Tibial nerve (tissue), 4 donors: ENCODE data around the gene TMEM269. TPM values are rescaled to one million over a fixed set of nuclear protein-coding genes. Genes with fewer than 3 reads are reported as not detected.

Experiments used
- DNase-seq, 2 donors: peaks; one replicate each; pipeline ENCODE4 v3.0.0-alpha.2; 2019; ENCODE audit warnings: low spot score in 2 of 2
- H3K27ac ChIP-seq, 4 donors: fragments of 200-600 bp; sonication (generic) in 3 of 4; one replicate each; pipeline ENCODE4 v1.5.1; 2017 to 2019; ENCODE audit warnings: mild to moderate bottlenecking in 1 of 4
- H3K27me3 ChIP-seq, 2 donors: fragments of 200-600 bp; sonication (generic) in 1 of 2; one replicate each; pipeline versions ENCODE4 v1.5.1 to v1.6.0; 2017 to 2019
- H3K36me3 ChIP-seq, 3 donors: fragments of 200-600 bp; sonication (generic); one replicate each; pipeline ENCODE4 v1.5.1; 2018 to 2019
- H3K4me1 ChIP-seq, 4 donors: fragments of 200-600 bp; sonication (generic) in 3 of 4; one replicate each; pipeline ENCODE4 v1.5.1; 2017 to 2019
- H3K4me3 ChIP-seq, 4 donors: fragments of 200-600 bp; sonication (generic) in 3 of 4; one replicate each; pipeline ENCODE4 v1.5.1; 2017 to 2019; ENCODE audit warnings: mild to moderate bottlenecking in 1 of 4, moderate library complexity in 1 of 4
- H3K9me3 ChIP-seq, 4 donors: fragments of 200-600 bp; sonication (generic) in 3 of 4; one replicate each; pipeline ENCODE4 v1.5.1; 2017 to 2019
- CTCF ChIP-seq, 5 experiments: fragments of 200-600 bp in 3 of 5; fragments of 450-650 bp in 2 of 5; sonication (generic) in 3 of 5; IDR thresholded peaks; one replicate each; pipeline ENCODE4 v1.5.1; 2016 to 2019; ENCODE audit warnings: antibody characterized with exemption in 5 of 5, mild to moderate bottlenecking in 3 of 5, moderate library complexity in 2 of 5
- EP300 ChIP-seq, 2 donors: sonication (generic); formaldehyde crosslinking; IDR thresholded peaks; one replicate each; pipeline ENCODE4 v1.6.1; 2017; ENCODE audit warnings: antibody characterized with exemption in 2 of 2, mild to moderate bottlenecking in 1 of 2
- POLR2A ChIP-seq, 2 donors: fragments of 450-650 bp; IDR thresholded peaks; one replicate each; pipeline ENCODE4 v1.6.1; 2017; ENCODE audit warnings: antibody characterized with exemption in 2 of 2, mild to moderate bottlenecking in 2 of 2, moderate library complexity in 2 of 2
- WGBS, 2 donors: methylation state at CpG; one replicate each; pipeline ENCODE4 v1.1.5; 2018; 5-methylcytosine and 5-hydroxymethylcytosine counted together
- total RNA-seq, 4 donors: library from RNA; depleted of rRNA; stranded (reverse); fragments of >200 nt; gene quantifications; one replicate each; pipeline ENCODE4 v1.1.0, GENCODE V29; 2016

TMEM269 gene
- total RNA-seq, 4 donors from 2014 or later = 0.21 to 0.30 (median 0.22) TPM; not detected in 1

DNA sequence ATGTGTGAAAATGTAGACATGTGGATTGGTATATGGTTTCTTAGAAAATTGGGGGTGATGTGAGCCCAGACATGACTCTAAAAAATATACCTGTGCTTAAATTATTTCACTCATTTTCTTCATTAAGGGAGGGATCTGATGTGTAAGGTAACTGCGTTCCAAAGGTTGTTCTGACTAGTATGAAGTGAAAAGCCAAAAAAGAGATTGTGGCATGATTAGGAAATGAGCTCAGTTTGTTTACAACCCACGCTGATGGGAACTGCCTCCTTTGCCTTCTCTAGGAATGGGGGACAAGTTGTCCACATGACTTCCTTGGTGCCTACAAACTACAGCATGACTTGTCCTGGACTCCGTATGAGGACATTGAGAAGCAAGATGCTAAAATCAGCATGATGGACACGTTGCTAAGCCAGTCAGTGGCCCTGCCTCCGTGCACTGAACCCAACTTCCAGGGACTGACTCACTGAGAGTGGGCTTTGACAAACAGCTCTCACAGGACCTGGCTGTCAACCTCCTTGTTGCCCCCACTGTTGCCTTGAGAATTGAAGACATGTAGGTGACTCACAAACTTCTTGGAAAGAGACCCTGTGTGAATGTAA, 9.8 kb upstream of the TMEM269 start:
- no peak for DNase-seq
- H3K4me3 ChIP-seq = no peak overlapping the region
- no peaks in the 10 kb centered on the region for H3K27me3 ChIP-seq
- H3K9me3 ChIP-seq = no peaks in the 10 kb centered on the region
- no peak for TF ChIP-seq POLR2A (IDR thresholded peaks at IDR 0.05)
- no peak for TF ChIP-seq CTCF (IDR thresholded peaks at IDR 0.05)
- TF ChIP-seq EP300 (IDR thresholded peaks at IDR 0.05) = no peak
- no peak overlapping the region for H3K27ac ChIP-seq
- peaks cover 0 to 14% (median 0%) of the 10 kb centered on the region in 4 donors for H3K4me1 ChIP-seq
- peaks cover 0 to 56% (median 16%) of the 10 kb centered on the region in 3 donors for H3K36me3 ChIP-seq
- 74 to 83% methylated on average over 5 of the region's 5 CpGs for WGBS, 2 donors

DNA sequence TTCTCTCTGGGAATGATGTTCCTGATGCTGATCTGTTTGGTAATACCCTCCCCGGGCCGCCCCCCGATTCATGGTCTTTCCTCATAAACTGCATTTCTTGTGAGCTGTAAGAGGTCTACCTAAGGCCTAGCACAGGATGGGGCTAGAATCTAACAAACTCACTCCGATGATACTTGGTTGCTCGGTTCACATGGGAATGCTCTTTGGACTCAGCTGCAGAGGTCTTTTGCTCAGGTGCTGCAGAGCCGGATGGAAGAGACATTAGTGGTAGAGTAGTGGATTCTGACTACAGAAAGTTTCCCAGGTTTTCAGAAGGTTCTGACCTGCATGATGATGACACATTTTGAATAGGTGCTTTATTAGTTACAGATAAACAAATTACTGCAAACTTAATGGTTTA, 8.3 kb upstream of the TMEM269 start:
- H3K27ac ChIP-seq = no peak overlapping the region
- peaks cover 0 to 3% (median 0%) of the 10 kb centered on the region in 4 donors for H3K4me1 ChIP-seq
- peaks cover 0 to 71% (median 16%) of the 10 kb centered on the region in 3 donors for H3K36me3 ChIP-seq
- no peak for DNase-seq
- WGBS, 2 donors = 95 to 99% methylated on average over 6 of the region's 6 CpGs
- no peak for TF ChIP-seq EP300 (IDR thresholded peaks at IDR 0.05)
- no peak overlapping the region for H3K4me3 ChIP-seq
- H3K9me3 ChIP-seq = no peaks in the 10 kb centered on the region
- H3K27me3 ChIP-seq = no peaks in the 10 kb centered on the region

- Histone ChIP-seq H3K27me3 (no peaks in the 10 kb centered on the region), H3K9me3 (no peaks in the 10 kb centered on the region), H3K4me1 (peaks cover 0 to 3% (median 0%) of the 10 kb centered on the region in 4 donors), H3K27ac (no peak overlapping the region), H3K4me3 (no peak overlapping the region), H3K36me3 (peaks cover 0 to 79% (median 16%) of the 10 kb centered on the region in 3 donors)
- TF ChIP-seq EP300 (IDR thresholded peaks at IDR 0.05) (no peak), CTCF (IDR thresholded peaks at IDR 0.05) (peak; percentile 26 to 72 (median 61))
- DNase-seq = peak in 1 of 2 donors; percentile 53
These were observed 6.9 kb upstream of the TMEM269 start for GRCh38 chr1:42777852-42778251.

GRCh38 chr1:42779725-42780124, 5.1 kb upstream of the TMEM269 start:
- Histone ChIP-seq H3K4me1 (peaks cover 0 to 5% (median 1%) of the 10 kb centered on the region in 4 donors), H3K9me3 (no peaks in the 10 kb centered on the region), H3K36me3 (peaks cover 0 to 65% (median 16%) of the 10 kb centered on the region in 3 donors), H3K27me3 (no peaks in the 10 kb centered on the region), H3K4me3 (no peak overlapping the region), H3K27ac (no peak overlapping the region)
- TF ChIP-seq POLR2A (IDR thresholded peaks at IDR 0.05) (no peak), EP300 (IDR thresholded peaks at IDR 0.05) (no peak), CTCF (IDR thresholded peaks at IDR 0.05) (no peak)
- WGBS, 2 donors = 74 to 78% methylated on average over 2 of the region's 2 CpGs
- no peak for DNase-seq

DNA sequence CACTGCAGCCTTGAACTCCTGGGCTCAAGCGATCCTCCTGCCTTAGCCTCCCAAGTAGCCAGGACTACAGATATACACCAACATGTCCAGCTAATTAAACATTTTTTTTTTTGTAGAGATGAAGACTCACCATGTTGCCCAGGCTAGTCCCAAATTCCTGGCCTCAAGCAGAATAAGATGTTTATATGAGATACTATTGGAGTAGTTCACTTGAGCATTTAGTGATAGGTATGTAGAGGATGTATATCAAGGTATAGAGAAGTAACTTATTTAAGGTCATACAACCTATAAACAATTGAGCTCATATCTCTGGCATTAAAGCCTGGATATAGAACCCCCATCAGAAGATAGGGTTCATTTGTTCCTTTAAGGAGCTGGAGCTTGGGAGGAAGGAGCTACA, 4.6 kb upstream of the TMEM269 start:
- Histone ChIP-seq H3K4me1 (peaks cover 0 to 10% (median 5%) of the 10 kb centered on the region in 4 donors), H3K4me3 (no peak overlapping the region), H3K27ac (no peak overlapping the region), H3K9me3 (no peaks in the 10 kb centered on the region), H3K27me3 (no peaks in the 10 kb centered on the region), H3K36me3 (peaks cover 0 to 61% (median 12%) of the 10 kb centered on the region in 3 donors)
- DNase-seq = no peak
- no peak for TF ChIP-seq EP300 (IDR thresholded peaks at IDR 0.05)
- no peak for TF ChIP-seq POLR2A (IDR thresholded peaks at IDR 0.05)
- TF ChIP-seq CTCF (IDR thresholded peaks at IDR 0.05) = no peak
- 93 to 100% methylated on average over 1 of the region's 1 CpG for WGBS, 2 donors
